ENCODE measurements around the gene LRCH3.

The LRCH3 gene

GRCh38 chr3:197793247-197793646 lies 2.2 kb downstream of the LRCH3 start:
- FAIRE-seq, result no peak

- FAIRE-seq, result no peak
These were observed 3.1 kb downstream of the LRCH3 start for GRCh38 chr3:197794115-197794514.

DNA sequence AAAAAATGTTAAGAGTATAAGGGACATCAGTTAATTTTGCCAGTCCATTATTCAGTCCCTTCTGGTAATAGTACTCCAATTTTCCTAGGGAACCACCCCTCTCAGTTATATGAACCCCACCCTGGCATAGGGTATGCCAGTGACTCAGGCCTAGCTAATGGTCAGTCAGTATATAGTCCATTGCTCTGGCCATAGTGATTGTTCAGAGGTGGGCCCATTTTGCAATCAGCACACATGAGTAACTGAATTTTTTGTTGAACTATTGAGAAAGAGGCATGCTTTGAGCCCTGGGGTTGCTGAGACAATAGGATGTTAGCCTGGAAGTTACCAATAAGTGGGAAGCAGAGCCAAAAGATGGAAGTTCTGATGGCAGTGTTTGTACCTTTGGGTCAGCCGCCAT lies 4.1 kb downstream of the LRCH3 start:
- no peak for FAIRE-seq

DNA sequence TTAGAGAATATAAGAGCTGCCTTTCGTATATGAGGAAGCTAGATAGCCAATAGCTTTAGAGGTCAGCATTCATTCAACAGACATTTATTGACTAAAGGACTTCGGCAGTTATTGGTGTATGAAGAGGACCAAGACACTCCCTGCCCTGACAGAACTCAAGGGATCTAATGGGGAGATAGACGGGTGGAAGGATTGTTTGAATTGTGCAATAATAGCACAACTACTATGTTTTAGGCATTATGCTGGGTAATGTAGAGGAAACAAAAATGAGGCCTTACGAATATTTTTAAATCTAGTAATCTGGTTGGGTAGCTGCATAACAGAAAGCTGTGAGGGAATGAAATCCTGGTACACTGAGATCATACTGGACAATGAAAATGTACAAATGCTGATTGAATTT lies 5.0 kb downstream of the LRCH3 start:
- no peak for FAIRE-seq

DNA sequence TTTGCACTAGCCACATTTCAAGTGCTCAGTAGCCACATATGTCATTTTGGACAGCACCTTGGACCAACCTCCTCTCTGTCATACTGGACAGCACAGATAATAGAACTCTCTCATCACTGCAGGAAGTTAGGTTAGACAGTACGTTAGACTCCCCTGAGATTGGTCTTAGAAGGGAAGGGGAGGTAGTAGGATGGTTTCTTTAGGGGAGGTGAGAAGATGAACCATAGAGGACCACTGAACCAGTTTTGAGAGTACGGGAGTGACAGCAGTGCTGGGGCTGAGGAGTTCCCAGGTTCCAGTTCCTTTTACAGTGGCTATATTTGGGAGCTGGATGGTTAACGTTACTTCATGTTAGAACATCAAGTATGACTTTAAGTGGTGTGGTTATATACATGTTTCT lies 7.8 kb downstream of the LRCH3 start:
- no peak for FAIRE-seq

- FAIRE-seq, result no peak
These were observed 9.3 kb downstream of the LRCH3 start for GRCh38 chr3:197800379-197800778.

DNA sequence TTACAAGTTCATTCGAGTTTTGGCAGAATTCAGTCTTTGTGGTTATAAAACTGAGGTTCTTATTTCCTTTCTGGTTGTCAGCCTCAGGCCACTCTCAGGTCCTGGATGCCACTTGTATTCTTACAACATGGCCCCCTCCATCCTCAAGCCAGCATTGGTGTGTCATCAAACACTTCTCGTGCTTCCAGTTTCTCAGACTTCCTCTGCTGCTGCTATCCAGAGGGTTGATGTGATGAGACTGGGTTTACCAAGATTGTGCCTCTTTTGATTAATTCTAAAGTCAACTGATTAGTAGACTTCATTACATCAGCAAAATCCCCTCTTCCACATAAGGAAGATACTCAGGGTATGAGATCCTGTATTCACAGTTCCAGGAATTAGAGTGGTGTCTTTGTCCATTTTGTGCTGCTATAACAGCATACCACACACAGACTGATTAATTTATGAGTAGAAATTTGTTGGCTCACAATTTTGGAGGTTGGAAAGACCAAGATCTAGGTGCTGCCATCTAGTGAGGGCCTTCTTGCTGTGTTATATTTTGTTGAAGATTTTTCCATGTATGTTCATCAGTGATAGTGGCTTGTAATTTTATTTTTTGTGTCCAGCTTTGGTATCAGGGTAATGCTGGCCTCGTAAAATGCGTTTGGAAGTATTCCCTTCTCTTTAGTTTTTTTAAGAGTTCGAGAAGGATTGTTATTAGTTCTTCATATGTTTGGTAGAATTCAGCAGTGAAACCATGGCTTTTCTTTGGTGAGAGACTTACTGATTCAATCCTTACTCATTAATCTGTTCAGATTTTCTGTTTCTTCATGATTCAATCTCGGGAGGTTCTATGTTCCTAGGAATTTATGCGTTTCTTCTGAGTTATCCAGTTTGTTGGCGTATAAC lies 11.1 kb downstream of the LRCH3 start:
- FAIRE-seq, result no peak

GRCh38 chr3:197802779-197803459 lies 11.9 kb downstream of the LRCH3 start:
- FAIRE-seq, result no peak

GRCh38 chr3:197804511-197804910 lies 13.5 kb downstream of the LRCH3 start:
- no peak for FAIRE-seq

GRCh38 chr3:197807969-197808587 lies 17.0 kb downstream of the LRCH3 start:
- no peak for FAIRE-seq

DNA sequence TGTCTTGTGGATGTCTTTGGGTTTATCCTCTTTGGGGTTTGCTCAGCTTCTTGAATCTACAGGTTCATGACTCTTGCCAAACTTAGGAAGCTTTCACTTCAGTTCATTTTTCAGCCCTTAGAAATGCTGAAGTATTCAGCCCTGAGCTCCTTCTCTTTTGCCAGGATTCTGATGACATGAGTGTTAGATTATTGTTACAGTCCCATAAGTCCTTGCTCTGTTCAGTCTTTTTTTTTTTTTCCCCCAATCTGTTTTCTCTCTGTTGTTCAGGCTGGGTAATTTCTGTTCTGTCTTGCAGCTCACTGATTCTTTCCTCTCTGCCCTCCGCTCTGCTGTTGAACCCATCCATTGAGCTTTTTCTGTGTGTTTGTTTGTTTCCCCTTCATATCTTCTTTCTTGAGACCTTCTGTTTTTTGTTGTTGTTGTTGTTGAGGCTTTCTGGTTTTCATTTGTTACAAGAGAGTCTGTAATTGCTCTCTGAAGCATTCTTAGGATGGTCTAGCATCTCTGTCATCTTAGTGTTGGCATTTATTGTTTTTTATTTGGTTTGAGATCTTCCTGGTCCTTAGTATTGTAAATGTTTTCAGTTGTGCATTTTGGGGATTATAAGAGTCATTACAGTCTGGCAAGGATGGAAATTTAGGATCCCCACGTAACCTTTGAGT lies 18.4 kb downstream of the LRCH3 start:
- FAIRE-seq, result no peak

DNA sequence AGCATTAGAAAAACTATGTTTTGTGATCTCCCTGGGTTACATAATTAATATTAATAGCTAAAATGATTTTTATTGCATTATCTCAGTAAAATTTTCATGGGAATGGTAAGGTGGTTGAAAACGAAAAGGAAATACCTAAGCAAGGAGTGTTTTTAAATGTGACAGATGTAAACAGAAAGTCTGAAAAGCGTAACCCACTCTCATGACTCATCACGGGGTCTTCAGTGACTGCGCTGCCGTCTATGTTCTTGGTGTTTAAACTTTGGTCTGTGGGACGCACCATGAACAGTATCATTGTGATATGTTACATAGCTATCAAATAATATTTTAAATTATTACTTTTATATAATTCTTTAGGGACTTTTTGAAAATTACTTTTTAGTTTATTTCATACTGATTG lies 19.8 kb downstream of the LRCH3 start:
- peak; percentile 60 for FAIRE-seq

DNA sequence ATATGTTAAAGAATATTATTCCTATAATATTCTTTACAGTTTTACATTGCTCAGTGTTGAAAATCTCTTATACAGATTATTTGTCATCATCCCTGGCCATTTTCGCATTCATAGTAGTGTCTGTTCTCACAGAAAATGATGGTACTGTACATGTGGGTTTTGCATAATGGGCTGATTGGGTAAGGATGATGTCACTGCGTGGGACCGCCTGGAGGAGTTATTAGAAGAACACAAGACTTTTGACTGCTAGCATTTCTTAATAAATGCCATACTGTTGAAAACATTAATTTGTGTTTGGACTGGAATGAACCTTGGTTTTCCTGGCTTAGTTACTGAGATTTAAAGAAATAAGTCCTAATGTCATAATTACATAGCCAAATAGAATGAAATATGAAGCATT lies 20.3 kb downstream of the LRCH3 start:
- no peak for FAIRE-seq

DNA sequence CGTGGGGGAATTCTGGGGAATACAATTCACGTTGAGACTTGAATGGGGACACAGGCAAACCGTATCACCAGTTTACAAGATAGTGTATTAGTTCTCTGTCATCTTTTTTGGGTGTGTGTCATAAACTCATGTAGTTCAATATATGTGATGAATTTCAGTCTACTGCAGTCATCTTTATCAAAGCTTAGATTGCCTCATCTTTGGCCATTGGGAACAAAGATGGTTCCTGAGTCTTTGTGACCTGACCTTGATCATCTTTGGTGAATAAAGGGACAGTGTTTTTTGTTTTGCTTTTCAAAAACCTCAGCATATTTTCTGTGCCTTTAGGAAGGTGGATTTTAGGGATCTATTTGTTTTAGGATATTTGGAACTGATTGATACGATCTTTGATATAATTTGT lies 23.3 kb downstream of the LRCH3 start:
- no peak for FAIRE-seq

DNA sequence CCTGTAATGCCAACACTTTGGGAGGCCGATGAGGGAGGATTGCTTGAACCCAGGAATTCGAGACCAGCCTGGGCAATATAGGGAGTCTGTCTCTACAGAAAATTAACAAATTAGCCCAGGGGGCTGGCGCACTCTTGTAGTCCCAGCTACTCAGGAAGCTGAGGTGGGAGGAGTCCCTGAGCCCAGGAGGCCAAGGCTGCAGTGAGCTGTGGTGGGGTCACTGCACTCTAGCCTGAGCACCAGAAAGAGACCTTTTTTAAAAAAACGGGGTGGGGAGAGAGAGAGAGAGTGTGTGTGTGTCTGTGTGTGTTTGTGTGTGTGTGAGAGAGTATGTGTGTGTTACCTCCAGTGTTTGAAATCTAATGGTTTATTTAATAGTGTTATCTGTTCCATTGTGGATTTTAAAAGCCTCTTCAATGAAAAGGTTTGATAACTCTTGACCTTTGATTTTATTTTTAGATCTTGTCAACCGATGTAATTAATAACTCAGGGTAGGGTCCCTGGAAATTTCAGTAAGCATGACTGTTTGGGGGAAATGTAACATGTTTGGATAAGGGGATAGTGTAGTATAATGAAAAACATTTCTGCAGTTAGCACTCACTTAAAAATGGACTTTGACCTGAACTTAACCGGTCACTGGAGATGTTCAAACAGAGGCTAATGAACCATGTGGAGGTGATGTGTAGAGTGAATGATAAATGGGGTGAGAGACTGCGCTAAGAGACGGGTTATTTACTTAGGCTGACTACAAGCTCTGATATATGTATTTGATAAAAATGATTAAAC lies 29.7 kb downstream of the LRCH3 start:
- FAIRE-seq, result no peak

- FAIRE-seq, result peak; percentile 19
These were observed 38.5 kb downstream of the LRCH3 start for GRCh38 chr3:197829397-197830045.

- peak; percentile 15 for FAIRE-seq
These were observed 39.4 kb downstream of the LRCH3 start for GRCh38 chr3:197830308-197830966.

DNA sequence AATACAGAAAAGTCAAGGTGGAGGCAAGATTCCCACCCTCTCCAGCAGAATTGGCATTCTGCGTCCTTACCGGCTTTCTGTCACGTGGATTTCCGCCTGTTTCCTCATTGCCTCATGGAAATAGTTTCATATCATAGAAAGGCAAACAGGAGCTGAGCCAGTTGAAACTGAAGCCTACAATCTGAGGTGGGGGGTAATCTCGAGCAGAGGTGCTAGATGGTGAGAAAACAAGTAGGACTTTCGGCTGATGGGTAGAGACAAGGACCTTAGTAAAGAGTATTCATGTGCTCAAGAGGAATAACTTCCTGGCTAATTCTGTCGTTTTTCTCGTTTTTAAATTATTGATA lies 39.9 kb downstream of the LRCH3 start:
- no peak for FAIRE-seq

DNA sequence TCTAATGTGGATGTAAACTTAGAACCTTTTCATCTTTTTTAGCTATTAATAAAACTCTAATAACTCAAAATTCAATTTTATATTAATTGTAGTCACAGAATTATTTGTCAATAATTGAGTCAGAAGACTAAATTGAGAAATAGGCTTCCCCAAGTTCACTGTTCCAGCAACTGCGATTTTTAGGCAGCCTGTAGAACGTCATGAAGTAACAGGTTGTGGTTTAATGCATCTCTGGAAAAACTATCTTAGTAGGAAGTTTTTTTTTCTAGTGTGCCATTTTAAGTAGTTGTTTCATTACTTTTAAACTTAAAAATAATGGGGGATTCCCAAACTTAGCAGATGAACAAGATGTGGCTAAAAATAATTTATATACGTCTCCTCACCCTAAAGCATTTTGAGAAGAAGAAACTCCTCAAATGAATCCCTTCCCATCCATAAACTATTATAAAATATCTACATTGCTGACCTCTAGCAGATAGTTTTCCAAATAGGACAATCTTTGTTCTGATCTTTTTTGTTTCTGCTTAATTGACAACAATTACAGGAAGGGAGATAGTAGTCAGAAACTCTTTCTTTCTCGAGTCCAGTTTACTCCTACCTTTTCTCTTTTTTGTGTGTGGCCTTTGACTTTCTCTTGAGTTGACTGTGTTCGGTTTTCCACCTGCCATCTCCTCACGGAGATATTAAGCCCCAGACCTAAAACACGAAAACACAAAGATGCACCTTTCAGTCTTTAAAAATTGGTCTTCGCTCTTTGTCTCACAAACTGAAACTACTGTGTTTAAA lies 43.1 kb downstream of the LRCH3 start:
- FAIRE-seq, result no peak

DNA sequence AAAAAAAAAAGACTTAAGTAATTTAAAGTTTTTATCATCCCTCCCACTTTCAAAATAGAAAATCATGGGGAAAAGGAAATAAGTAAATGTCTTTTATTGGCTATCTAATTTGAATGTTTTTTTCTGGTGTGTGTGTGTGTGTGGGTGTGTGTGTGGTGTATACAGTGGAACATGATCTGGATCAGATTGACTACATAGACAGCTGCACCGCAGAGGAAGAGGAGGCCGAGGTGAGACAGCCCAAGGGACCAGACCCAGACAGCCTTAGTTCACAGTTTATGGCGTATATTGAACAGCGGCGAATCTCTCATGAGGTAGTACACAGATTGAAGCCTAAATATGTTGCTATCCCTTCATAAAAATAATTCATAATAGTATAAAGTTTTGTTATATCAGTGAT lies 44.5 kb downstream of the LRCH3 start:
- FAIRE-seq, result no peak

DNA sequence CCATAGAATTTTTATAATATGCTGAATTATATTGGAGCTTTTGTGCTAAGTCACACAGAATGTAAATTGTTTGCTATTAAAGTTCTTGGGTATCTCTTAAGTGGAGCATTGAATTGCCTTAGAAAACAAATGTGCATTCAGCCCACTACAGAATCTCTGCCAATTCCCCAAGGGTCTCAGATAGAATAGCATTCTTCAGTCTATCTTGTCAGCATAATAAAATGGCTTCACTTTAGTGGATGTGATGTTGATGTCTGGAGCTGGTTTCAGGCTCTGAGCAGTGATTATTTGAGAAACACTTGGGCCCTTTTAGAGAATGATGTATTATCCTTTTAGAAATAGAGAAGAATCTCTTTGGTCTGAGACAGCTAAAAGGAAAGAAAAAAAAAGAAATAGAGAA lies 45.2 kb downstream of the LRCH3 start:
- FAIRE-seq, result no peak
